Astrocyte of the cerebellum (primary cell): ENCODE measurements around the gene SHISAL1.
"Not testable (repeated sequence)": the region's sequence is repeated elsewhere in the genome, so short reads cannot be mapped to it uniquely, and the experiment has no call there.

ENCODE experiments used
- DNase-seq: peaks from one replicate; pipeline ENCODE4 v3.0.0-alpha.2; 2011; ENCODE audit warnings: low read depth
- H3K4me3 ChIP-seq: 2 replicates; pipeline ENCODE4 v1.5.1; 2011; ENCODE audit warnings: mild to moderate bottlenecking, low read depth, low read length, moderate library complexity
- CTCF ChIP-seq: IDR thresholded peaks from 2 replicates; pipeline ENCODE4 v1.5.1; 2012; ENCODE audit warnings: low read length, low read depth, moderate library complexity, mild to moderate bottlenecking; ENCODE audit errors: missing control alignments
- in situ Hi-C: cut with HindIII; loops from 2 replicates; pipeline ENCODE4 v1.10.0; 2017; ENCODE audit warnings: low sequenced_read_pairs

The SHISAL1 gene

GRCh38 chr22:44243761-44244160 lies 69.0 kb downstream of the SHISAL1 start:
- DNase-seq = no peak
- no peak for TF ChIP-seq CTCF
- no peak overlapping the region for H3K4me3 ChIP-seq
- in situ Hi-C loops = no loop called here

GRCh38 chr22:44242946-44243724 lies 69.6 kb downstream of the SHISAL1 start:
- no peak for DNase-seq
- TF ChIP-seq CTCF = no peak
- no peak overlapping the region for H3K4me3 ChIP-seq
- in situ Hi-C loops = no loop called here

GRCh38 chr22:44241121-44241520 lies 71.6 kb downstream of the SHISAL1 start:
- H3K4me3 ChIP-seq, DNase-seq, in situ Hi-C loops: not testable (repeated sequence)

GRCh38 chr22:44237290-44237689 lies 75.5 kb downstream of the SHISAL1 start:
- in situ Hi-C loops = no loop called here
- DNase-seq = no peak
- H3K4me3 ChIP-seq = no peak overlapping the region
- no peak for TF ChIP-seq CTCF

GRCh38 chr22:44234372-44234771 lies 78.4 kb downstream of the SHISAL1 start:
- in situ Hi-C loops = loop anchor here (5.0 kb wide), 1 partner anchor 77 kb away; no protein-coding TSS in a partner anchor
- not testable (repeated sequence) for DNase-seq, H3K4me3 ChIP-seq

GRCh38 chr22:44231233-44231632 lies 81.5 kb downstream of the SHISAL1 start:
- no peak for DNase-seq
- no peak for TF ChIP-seq CTCF
- H3K4me3 ChIP-seq = no peak overlapping the region
- in situ Hi-C loops = loop anchor here (5.0 kb wide), 1 partner anchor 74 kb away; no protein-coding TSS in a partner anchor

GRCh38 chr22:44229809-44230208 lies 82.9 kb downstream of the SHISAL1 start:
- in situ Hi-C loops = loop anchor here (5.0 kb wide), 1 partner anchor 73 kb away; no protein-coding TSS in a partner anchor

More at GRCh38 chr22:44229809-44230208, 82.9 kb downstream of the SHISAL1 start:
- no peak for TF ChIP-seq CTCF
- H3K4me3 ChIP-seq = no peak overlapping the region
- DNase-seq = no peak
